ENCODE measurements around the gene CCT7. TPM values are rescaled to one million over a fixed set of nuclear protein-coding genes. Genes with fewer than 3 reads are reported as not detected.

Gene CCT7
- total and polyA plus RNA-seq, 10 donors, result 112 to 184 (median 150) TPM

GRCh38 chr2:73205611-73206010, 28.5 kb upstream of the CCT7 start:
- H3K9me3 ChIP-seq, result no peaks in the 10 kb centered on the region
- peaks cover 8 to 70% (median 36%) of the 10 kb centered on the region in 7 donors for H3K27me3 ChIP-seq (replicated peaks in 1 of 7)
- no peak overlapping the region for H3K27ac ChIP-seq
- TF ChIP-seq POLR2A (IDR thresholded peaks at IDR 0.05) (no peak), POLR2AphosphoS5 (IDR thresholded peaks at IDR 0.05) (no peak)
- TF ChIP-seq, protein P1, sequence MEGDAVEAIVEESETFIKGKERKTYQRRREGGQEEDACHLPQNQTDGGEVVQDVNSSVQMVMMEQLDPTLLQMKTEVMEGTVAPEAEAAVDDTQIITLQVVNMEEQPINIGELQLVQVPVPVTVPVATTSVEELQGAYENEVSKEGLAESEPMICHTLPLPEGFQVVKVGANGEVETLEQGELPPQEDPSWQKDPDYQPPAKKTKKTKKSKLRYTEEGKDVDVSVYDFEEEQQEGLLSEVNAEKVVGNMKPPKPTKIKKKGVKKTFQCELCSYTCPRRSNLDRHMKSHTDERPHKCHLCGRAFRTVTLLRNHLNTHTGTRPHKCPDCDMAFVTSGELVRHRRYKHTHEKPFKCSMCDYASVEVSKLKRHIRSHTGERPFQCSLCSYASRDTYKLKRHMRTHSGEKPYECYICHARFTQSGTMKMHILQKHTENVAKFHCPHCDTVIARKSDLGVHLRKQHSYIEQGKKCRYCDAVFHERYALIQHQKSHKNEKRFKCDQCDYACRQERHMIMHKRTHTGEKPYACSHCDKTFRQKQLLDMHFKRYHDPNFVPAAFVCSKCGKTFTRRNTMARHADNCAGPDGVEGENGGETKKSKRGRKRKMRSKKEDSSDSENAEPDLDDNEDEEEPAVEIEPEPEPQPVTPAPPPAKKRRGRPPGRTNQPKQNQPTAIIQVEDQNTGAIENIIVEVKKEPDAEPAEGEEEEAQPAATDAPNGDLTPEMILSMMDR (IDR thresholded peaks at IDR 0.05 in 8 of 11, conservative IDR thresholded peaks at IDR 0.05 in 3 of 11), result no peak
- H3K4me3 ChIP-seq, result no peak overlapping the region
- H3K4me1 ChIP-seq, result peaks cover 10 to 20% (median 17%) of the 10 kb centered on the region in 6 donors
- WGBS, 5 donors, result 83 to 92% (median 87%) methylated on average over 6 of the region's 6 CpGs
- intact Hi-C loops (cut with DNase I; ENCODE audit: low total_unique reads), result no loop called here
- no peak for DNase-seq
- H3K36me3 ChIP-seq, result no peaks in the 10 kb centered on the region

- peaks cover under 1 to 44% (median 12%) of the 10 kb centered on the region in 7 donors for H3K27me3 ChIP-seq (replicated peaks in 1 of 7)
- WGBS, 5 donors, result 65 to 93% (median 85%) methylated on average over 3 of the region's 3 CpGs
- H3K4me3 ChIP-seq, result no peak overlapping the region
- DNase-seq, result no peak
- H3K9me3 ChIP-seq, result no peaks in the 10 kb centered on the region
- peaks cover 6 to 17% (median 13%) of the 10 kb centered on the region in 6 donors for H3K4me1 ChIP-seq
- no peaks in the 10 kb centered on the region for H3K36me3 ChIP-seq
- no peak overlapping the region for H3K27ac ChIP-seq
- intact Hi-C loops (cut with DNase I; ENCODE audit: low total_unique reads), result no loop called here
- TF ChIP-seq POLR2A (IDR thresholded peaks at IDR 0.05) (no peak), POLR2AphosphoS5 (IDR thresholded peaks at IDR 0.05) (no peak)
- TF ChIP-seq, protein P1 (IDR thresholded peaks at IDR 0.05 in 8 of 11, conservative IDR thresholded peaks at IDR 0.05 in 3 of 11), result no peak
Measured at GRCh38 chr2:73208258-73208657, 25.9 kb upstream of the CCT7 start.

DNA sequence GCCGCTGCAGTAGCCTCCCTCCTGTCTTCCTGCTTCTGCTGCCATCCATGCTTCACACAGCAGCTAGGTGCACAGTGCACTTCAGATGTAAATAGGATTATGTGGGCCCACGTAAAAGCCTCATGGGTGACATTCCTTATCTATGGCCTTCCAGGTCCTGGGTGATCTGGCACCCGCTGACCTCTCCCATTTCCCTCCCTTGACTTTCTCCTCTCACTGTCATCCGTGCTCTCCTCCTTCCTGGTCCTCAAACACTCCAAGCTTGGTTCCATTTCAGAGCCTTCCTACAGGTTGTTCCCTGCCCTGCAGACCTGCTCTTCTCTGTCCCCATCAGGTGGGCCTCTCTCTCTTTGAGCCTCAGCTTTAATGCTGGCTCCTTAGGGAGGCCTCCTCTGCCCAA, 24.1 kb upstream of the CCT7 start:
- no peak overlapping the region for H3K27ac ChIP-seq
- H3K4me3 ChIP-seq, result no peak overlapping the region
- no peaks in the 10 kb centered on the region for H3K9me3 ChIP-seq
- peaks cover 0 to 26% (median 0%) of the 10 kb centered on the region in 7 donors for H3K27me3 ChIP-seq (replicated peaks in 1 of 7)
- DNase-seq, result no peak
- 77 to 95% (median 82%) methylated on average over 4 of the region's 4 CpGs for WGBS, 5 donors
- no peaks in the 10 kb centered on the region for H3K36me3 ChIP-seq
- no peak for TF ChIP-seq POLR2A (IDR thresholded peaks at IDR 0.05)
- TF ChIP-seq, protein P1 (IDR thresholded peaks at IDR 0.05 in 8 of 11, conservative IDR thresholded peaks at IDR 0.05 in 3 of 11), result no peak
- no peak for TF ChIP-seq POLR2AphosphoS5 (IDR thresholded peaks at IDR 0.05)
- peaks cover 15 to 30% (median 25%) of the 10 kb centered on the region in 6 donors for H3K4me1 ChIP-seq
- intact Hi-C loops (cut with DNase I; ENCODE audit: low total_unique reads), result no loop called here

GRCh38 chr2:73210696-73211095, 23.4 kb upstream of the CCT7 start:
- H3K27ac ChIP-seq, result no peak overlapping the region
- 79 to 95% (median 91%) methylated on average over 3 to 6 of the region's 6 CpGs for WGBS, 5 donors
- peak; percentile 52 for DNase-seq
- no peak for TF ChIP-seq POLR2A (IDR thresholded peaks at IDR 0.05)
- TF ChIP-seq, protein P1 (IDR thresholded peaks at IDR 0.05 in 8 of 11, conservative IDR thresholded peaks at IDR 0.05 in 3 of 11), result no peak
- no peak for TF ChIP-seq POLR2AphosphoS5 (IDR thresholded peaks at IDR 0.05)
- H3K9me3 ChIP-seq, result no peaks in the 10 kb centered on the region
- no peaks in the 10 kb centered on the region for H3K36me3 ChIP-seq
- peaks cover 0 to 19% (median 0%) of the 10 kb centered on the region in 7 donors for H3K27me3 ChIP-seq (replicated peaks in 1 of 7)
- intact Hi-C loops (cut with DNase I; ENCODE audit: low total_unique reads), result no loop called here
- no peak overlapping the region for H3K4me3 ChIP-seq
- peaks cover 20 to 37% (median 31%) of the 10 kb centered on the region in 6 donors for H3K4me1 ChIP-seq
